ENCODE results near the gene SYT6.

- TF ChIP-seq SCMH1 (CRISPR knock-in tag; IDR thresholded peaks at IDR 0.05; ENCODE audit: borderline replicate concordance) (no peak), ESRRA (CRISPR knock-in tag; IDR thresholded peaks at IDR 0.05; ENCODE audit: low read depth) (no peak), ZNF354B (CRISPR knock-in tag; IDR thresholded peaks at IDR 0.05) (no peak), ZNF33B (CRISPR knock-in tag; IDR thresholded peaks at IDR 0.05) (no peak), MED8 (CRISPR knock-in tag; IDR thresholded peaks at IDR 0.05; ENCODE audit: insufficient replicate concordance) (no peak), PTBP1 (IDR thresholded peaks at IDR 0.05; ENCODE audit: low read depth, low read length, poor library complexity, severe bottlenecking) (no peak), TAF1 (CRISPR knock-in tag; IDR thresholded peaks at IDR 0.05) (no peak), MED13 (CRISPR knock-in tag; IDR thresholded peaks at IDR 0.05) (no peak), TFE3 (CRISPR knock-in tag; IDR thresholded peaks at IDR 0.05) (no peak), CAMTA2 (CRISPR knock-in tag; IDR thresholded peaks at IDR 0.05; ENCODE audit: borderline replicate concordance) (no peak), NR1H2 (CRISPR knock-in tag; IDR thresholded peaks at IDR 0.05; ENCODE audit: borderline replicate concordance, low read depth) (no peak)
- TF ChIP-seq, protein P1, sequence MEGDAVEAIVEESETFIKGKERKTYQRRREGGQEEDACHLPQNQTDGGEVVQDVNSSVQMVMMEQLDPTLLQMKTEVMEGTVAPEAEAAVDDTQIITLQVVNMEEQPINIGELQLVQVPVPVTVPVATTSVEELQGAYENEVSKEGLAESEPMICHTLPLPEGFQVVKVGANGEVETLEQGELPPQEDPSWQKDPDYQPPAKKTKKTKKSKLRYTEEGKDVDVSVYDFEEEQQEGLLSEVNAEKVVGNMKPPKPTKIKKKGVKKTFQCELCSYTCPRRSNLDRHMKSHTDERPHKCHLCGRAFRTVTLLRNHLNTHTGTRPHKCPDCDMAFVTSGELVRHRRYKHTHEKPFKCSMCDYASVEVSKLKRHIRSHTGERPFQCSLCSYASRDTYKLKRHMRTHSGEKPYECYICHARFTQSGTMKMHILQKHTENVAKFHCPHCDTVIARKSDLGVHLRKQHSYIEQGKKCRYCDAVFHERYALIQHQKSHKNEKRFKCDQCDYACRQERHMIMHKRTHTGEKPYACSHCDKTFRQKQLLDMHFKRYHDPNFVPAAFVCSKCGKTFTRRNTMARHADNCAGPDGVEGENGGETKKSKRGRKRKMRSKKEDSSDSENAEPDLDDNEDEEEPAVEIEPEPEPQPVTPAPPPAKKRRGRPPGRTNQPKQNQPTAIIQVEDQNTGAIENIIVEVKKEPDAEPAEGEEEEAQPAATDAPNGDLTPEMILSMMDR (CRISPR knock-in tag; IDR thresholded peaks at IDR 0.05) = no peak
- TF ChIP-seq, protein P2, sequence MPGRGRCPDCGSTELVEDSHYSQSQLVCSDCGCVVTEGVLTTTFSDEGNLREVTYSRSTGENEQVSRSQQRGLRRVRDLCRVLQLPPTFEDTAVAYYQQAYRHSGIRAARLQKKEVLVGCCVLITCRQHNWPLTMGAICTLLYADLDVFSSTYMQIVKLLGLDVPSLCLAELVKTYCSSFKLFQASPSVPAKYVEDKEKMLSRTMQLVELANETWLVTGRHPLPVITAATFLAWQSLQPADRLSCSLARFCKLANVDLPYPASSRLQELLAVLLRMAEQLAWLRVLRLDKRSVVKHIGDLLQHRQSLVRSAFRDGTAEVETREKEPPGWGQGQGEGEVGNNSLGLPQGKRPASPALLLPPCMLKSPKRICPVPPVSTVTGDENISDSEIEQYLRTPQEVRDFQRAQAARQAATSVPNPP (CRISPR knock-in tag; IDR thresholded peaks at IDR 0.05) = no peak
Observed at GRCh38 chr1:114094363-114094634, 59.4 kb downstream of the SYT6 start.

Data from HepG2 (cell line).